GF-D8 (cell line): ENCODE measurements around the gene HSD11B1.

Source experiments
- DNase-seq: peaks from one replicate; lab custom pipeline; 2025; lab: John Stamatoyannopoulos, UW

The HSD11B1 gene

DNA sequence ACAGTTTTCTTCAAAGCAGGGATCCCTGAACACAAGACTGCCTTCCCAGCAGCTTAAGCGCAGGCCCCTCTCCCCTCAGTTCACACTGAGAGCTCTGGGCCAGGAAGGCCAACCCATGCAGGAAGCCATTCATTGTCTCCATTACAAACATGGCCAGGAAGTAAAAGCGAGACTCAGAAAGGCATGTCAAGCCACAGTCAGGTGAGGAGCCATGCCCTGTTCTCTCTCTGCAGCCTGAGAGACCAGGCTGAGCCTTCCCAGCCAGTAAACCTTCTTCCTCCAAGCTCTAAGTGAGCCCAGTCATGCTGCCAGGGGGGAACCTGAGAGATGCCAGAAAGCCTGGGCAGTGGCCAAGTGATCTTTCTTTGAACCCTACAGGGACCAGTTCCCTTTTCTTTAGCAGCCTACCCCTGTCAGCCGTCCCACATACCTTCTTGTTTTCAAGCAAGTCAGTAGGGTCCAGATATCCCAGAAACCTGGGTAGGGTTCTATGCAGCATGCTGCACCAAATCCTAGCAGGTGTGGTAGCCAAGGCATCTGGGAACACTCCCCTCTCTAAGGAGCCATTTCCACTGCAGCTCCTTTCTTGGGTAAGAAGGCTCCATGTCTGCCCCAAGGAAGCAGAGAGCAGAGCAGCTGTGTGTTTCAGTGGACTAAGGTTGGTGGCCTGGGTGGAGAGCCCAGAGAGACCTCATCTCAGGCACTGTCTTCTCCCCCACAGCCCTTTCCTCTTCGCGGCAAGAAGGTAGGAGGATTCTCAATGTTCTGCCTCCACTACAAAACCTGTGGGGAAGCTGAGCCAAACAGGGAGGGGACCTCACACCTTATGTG lies 52.2 kb downstream of the HSD11B1 start:
- DNase-seq: peak; percentile 70

DNA sequence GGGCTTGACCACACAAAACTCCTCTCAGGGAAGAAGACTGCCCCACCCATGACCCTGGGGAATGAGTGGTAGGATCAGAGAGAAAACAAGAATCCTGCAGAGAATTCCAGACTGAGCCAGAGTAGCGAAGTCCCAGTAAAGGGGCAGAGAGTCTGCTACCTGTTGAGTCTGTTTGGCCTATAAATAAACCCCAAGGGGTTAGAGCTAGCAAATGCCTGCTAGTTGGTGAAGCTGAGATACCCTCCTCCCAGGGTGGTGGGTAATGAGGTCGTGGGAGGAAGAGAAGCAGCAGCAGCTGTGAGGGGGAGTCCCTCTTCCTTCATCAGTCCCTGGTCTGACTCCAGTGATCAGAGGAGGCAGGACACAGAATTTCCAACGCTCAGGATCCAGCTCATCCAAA lies 53.8 kb downstream of the HSD11B1 start:
- DNase-seq: no peak

DNA sequence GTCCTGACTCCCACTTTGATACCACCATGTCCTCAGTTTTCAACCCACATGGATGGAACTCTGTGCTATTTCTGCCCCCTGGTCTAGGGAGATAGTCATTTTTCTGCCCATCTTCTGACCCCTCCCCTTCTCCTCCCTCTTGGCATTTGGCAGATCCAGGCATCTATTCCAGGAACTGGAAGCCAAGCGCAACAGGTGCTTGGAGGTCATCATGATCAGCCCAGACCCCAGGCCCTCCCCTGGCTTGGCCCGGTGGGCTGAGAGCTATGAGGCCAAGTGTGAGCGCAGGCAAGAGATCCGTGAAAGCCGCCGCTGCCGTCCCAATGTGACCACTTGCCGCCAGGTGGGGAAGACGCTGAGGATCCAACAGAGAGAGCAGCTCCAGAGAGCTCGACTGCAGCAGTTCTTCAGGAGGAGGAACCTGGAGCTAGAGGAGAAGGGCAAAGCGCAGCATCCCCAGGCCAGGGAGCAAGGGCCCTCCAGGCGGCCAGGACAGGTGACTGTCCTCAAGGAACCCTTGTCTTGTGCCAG lies 55.2 kb downstream of the HSD11B1 start:
- no peak for DNase-seq

DNA sequence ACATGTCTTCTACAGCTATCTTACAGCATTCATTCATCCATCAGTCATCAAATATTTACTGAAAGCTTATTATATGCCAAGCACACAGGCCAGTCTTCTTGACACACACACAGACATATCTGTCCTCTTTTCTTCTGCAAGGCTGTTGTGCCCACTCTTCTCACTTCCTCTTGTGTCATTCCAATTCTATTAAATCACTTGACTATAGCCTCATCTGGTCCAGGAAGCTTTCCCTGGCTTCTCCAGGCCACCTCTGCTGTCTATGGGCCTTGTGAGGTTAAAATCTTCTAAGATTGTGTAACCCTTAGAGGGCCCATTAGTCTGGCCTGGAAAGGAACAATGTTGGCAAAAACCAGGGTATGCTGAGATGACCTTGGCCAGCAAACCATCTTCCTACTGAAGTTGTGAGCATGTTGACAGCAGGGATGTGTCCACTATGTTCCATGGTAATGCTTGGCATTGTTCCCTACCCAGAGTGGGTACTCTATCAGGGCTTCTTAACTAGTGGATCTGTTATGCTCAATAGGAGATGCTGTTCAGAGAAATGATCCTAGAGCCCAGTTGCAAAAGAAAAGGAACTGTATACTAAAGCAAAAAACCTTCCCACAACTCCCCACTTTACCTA lies 56.5 kb downstream of the HSD11B1 start:
- DNase-seq: no peak

DNA sequence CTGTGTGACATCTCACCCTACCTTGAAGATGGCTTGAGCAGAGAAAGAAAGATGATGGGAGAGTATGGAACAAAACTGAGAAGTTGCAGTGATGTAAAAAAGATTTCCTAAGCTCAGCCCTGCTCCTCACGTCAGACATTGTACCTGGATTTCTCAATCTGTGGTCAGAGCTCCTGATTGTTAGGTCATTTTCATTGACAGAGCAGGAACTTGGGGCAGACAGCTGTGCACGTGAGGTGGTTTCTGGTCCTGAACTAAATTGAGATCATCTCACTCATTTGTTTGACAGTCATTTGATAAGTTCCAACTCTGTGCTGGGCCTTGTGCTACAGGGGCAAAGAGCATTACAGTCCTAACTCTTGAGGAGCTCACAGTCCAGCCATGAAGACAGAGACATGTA lies 61.4 kb downstream of the HSD11B1 start:
- DNase-seq: peak; percentile 31

DNA sequence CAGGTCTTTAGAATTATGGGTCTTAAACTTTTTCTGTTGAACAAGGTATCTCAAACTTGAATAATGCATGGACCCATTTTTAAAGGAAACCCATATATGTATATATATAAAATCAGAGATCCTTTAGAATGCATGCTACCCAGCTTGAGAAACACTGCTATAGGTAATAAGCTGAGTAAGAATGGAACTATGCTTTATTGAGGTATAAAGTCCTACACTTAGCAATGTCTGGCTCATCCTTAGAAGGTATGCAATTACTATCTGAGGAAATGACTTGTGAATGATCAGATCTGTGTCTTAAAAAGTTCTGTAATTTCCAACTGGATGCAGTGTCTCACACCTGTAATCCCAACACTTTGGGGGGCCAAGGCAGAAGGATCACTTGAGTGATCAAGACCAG lies 62.5 kb downstream of the HSD11B1 start:
- no peak for DNase-seq

DNA sequence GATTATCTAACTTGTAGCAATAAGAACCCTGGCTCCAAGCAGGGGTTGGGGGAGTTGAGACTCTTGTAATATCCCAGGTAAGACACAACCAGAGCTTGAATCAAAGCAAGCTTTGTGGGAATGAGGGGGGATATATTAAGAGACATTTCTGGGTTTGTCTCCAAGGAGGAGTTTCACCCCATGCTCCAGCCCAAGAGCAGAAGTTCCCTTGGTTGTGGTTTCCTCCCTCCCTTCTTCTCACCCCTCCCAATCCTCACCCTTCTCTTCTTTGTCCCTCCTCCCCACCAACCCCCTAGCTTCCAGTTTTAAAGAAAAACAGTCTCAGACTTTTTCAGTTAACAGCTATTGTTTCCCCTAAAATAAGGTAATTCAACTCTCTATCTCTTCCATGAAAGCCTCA lies 63.1 kb downstream of the HSD11B1 start:
- DNase-seq: peak; percentile 61

- peak; percentile 81 for DNase-seq
Measured at GRCh38 chr1:209768354-209768774, 63.7 kb downstream of the HSD11B1 start.

DNA sequence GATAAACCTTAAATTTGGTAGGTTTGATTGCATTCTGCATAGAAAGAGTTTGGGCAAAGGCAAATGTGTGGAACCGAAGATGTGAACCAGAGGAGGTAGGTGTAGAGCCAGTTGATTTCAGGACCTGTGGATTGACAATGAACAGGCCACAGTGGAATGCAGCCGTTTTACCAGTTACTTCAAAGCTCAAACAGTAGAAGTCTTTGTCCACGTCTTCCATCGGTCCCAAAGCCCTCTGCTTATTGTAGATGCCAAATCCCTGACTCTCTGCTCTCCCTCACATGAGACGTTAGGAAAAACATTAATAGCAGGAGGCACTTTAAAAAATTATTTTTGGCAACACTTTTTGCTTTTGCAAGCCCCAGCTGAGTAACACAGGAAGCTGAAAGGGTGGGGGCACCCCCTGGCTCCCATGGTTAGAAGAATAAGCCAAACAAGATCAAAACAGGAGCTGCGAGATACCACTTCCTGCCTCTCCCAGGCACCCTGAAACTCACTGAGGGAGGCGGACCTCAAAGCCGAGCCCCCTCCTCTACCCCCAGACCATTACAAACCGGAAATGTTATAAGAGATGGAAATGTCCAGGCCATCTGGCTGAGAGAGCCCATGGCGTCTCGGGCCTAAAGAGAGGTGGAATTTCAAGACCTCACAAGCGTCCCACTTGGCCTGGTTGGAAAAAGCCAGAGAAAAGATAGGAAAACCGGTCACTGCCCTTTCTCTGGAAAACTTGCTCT lies 64.7 kb downstream of the HSD11B1 start:
- peak; percentile 76 for DNase-seq

- DNase-seq: peak; percentile 42
Measured at GRCh38 chr1:209769971-209770370, 65.3 kb downstream of the HSD11B1 start.

DNA sequence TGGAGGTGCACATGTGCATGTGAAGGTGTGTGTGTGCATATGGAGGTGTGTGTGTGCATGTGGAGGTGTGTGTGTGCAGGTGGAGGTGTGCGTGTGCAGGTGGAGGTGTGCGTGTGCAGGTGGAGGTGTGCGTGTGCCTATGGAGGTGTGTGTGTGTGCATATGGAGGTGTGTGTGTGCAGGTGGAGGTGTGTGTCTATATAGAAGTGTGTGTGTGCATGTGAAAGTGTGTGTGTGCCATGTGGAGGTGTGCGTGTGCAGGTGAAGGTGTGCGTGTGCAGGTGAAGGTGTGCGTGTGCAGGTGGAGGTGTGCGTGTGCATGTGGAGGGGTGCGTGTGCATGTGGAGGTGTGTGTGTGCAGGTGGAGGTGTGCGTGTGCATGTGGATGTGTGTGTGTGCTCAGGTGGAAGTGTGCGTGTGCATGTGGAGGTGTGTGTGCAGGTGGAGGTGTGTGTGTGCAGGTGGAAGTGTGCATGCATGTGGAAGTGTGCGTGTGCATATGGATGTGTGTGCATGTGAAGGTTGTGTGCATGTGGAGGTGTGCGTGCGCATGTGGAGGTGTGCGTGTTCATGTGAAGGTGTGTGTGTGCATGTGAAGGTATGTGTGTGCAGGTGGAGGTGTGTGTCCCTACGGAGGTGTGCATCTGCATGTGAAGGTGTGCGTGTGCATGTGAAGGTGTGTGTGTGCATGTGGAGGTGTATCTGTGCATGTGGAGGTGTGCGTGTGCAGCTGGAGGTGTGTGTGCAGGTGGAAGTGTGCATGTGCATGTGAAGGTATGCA lies 66.2 kb downstream of the HSD11B1 start:
- no peak for DNase-seq

- no peak for DNase-seq
Measured at GRCh38 chr1:209772126-209772525, 67.5 kb downstream of the HSD11B1 start.

DNA sequence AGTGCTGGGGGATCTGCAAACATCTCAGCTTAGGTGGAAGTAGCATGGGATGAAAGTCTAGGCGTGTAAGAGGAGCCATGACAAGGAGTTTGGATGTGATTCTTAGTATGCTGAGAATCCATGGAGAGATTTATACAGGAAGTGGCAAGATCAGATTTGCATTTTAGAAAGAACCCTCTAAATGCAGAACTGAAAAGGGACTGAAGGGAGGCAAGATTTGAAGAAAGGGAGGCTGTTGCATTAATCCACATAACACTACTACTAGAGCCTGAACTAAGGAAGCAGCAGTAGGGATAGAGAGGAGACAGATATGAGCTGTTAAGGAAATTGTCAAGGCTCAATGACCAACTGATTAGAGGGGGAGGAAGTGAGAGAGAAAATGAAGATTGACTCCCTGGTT lies 69.9 kb downstream of the HSD11B1 start:
- no peak for DNase-seq

GRCh38 chr1:209775678-209776077 lies 71.0 kb downstream of the HSD11B1 start:
- DNase-seq: no peak

DNA sequence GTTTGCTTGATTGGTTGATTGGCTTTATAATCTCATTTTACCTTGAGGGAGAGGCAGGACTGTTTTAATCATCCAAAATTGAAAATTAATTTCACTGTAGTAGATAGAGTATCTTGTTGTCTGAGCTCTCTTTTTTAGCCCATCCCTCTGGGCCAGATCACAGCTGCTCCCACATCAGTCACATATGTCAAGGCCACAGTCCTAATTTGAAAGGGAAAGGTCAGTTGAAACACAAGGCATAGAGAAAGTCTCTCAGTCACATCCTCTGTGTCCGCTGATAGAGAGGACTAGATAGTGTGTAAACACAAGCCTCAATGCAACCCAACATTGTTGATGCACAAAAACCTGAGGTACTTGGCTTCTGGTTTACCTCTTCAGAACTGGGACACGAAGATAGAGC lies 72.9 kb downstream of the HSD11B1 start:
- no peak for DNase-seq

GRCh38 chr1:209778102-209778501 lies 73.5 kb downstream of the HSD11B1 start:
- no peak for DNase-seq

DNA sequence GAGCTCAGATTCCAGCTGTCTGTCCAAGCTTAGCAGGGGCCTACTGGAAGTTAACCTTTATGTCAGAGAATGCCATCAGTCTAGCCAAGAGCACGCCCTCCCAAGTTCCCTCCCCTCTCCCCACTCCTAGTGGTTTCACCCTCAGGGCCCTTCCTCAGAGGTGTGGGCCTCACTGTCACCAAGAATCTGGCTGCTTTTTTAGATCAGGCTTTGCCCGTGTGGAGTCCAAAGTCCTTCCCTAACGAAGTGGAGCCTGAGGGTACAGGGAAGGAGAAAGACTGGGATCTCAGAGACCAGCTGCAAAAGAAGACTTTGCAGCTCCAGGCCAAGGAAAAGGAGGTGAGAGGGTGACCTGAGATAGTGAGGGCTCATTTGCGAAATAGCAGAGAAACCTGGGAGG lies 75.6 kb downstream of the HSD11B1 start:
- DNase-seq: no peak

DNA sequence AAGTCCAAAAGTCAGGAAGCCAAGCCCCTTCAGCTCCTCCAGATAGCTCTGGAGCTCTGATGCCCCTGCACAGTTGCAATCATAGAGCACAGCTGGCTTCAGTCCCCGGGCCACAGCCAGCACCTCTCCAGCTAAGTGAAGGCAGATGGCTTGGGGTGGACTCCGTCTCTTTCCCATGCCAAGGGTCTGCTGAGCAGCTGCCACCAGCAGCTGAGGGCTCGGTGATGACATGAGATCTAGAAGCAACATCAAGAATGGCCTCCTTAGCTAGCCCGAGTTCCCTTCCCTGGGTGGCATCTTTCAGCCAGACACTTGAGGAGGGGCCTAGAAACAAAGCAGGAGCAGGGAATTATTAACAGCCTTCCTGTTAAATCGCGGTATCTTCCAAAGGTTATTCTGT lies 78.7 kb downstream of the HSD11B1 start:
- DNase-seq: no peak
